GM21526 (cell line): ENCODE results near the gene TXNDC2.
"Not testable (repeated sequence)": the region's sequence is repeated elsewhere in the genome, so short reads cannot be mapped to it uniquely, and the experiment has no call there.

ENCODE experiments used
- ATAC-seq: cut with Tn5 transposase; IDR thresholded peaks from one replicate; pipeline ENCODE4 v1.9.1; 2021; ENCODE audit warnings: moderate library complexity; ENCODE audit not compliant: unreplicated experiment, low FRiP score

The TXNDC2 gene

GRCh38 chr18:9885170-9886004, at the start of gene TXNDC2:
Gene TXNDC2 (plus strand): TSS chr18:9885973. CDS start chr18:9886681, 708 bp downstream.
- no peak for ATAC-seq

- ATAC-seq, result no peak
These were observed 47.5 kb upstream of the TXNDC2 start for GRCh38 chr18:9838144-9838877.

GRCh38 chr18:9839211-9839610, 46.6 kb upstream of the TXNDC2 start:
- ATAC-seq, result no peak

GRCh38 chr18:9839853-9840252, 45.9 kb upstream of the TXNDC2 start:
- no peak for ATAC-seq

GRCh38 chr18:9841752-9842151, 44.0 kb upstream of the TXNDC2 start:
- no peak for ATAC-seq

GRCh38 chr18:9842448-9842847, 43.3 kb upstream of the TXNDC2 start:
- no peak for ATAC-seq

GRCh38 chr18:9845256-9845655, 40.5 kb upstream of the TXNDC2 start:
- ATAC-seq, result no peak

GRCh38 chr18:9846162-9846925, 39.4 kb upstream of the TXNDC2 start:
- ATAC-seq, result no peak

GRCh38 chr18:9848170-9848879, 37.4 kb upstream of the TXNDC2 start:
- ATAC-seq, result no peak

- ATAC-seq, result no peak
These were observed 36.1 kb upstream of the TXNDC2 start for GRCh38 chr18:9849407-9850283.

GRCh38 chr18:9850309-9850708, 35.5 kb upstream of the TXNDC2 start:
- no peak for ATAC-seq

GRCh38 chr18:9851511-9851910, 34.3 kb upstream of the TXNDC2 start:
- ATAC-seq, result no peak

- ATAC-seq, result no peak
These were observed 33.3 kb upstream of the TXNDC2 start for GRCh38 chr18:9852266-9853081.

- no peak for ATAC-seq
These were observed 30.7 kb upstream of the TXNDC2 start for GRCh38 chr18:9854801-9855676.

GRCh38 chr18:9855681-9856080, 30.1 kb upstream of the TXNDC2 start:
- ATAC-seq, result no peak

GRCh38 chr18:9856092-9856491, 29.7 kb upstream of the TXNDC2 start:
- ATAC-seq, result no peak

GRCh38 chr18:9857479-9857998, 28.2 kb upstream of the TXNDC2 start:
- ATAC-seq, result not testable (repeated sequence)
